GM18951 (cell line): ENCODE measurements around the gene BBS12.

Source experiments
- POLR2A ChIP-seq: IDR thresholded peaks from 4 replicates; pipeline ENCODE4 v1.6.1; 2011; ENCODE audit warnings: mild to moderate bottlenecking; ENCODE audit not compliant: insufficient read length, insufficient read depth; ENCODE audit errors: extremely low read depth
- in situ Hi-C: fragments of 300-500 bp; cut with MboI; formaldehyde crosslinking; loops from one replicate; pipeline ENCODE4 v1.12.0; 2022; ENCODE audit warnings: low sequenced_read_pairs, mixed read lengths, inconsistent platforms; ENCODE audit not compliant: unreplicated experiment

Gene BBS12

GRCh38 chr4:122764071-122764820 lies 31.7 kb downstream of the BBS12 start:
- no peak for TF ChIP-seq POLR2A
- in situ Hi-C loops: no loop called here

DNA sequence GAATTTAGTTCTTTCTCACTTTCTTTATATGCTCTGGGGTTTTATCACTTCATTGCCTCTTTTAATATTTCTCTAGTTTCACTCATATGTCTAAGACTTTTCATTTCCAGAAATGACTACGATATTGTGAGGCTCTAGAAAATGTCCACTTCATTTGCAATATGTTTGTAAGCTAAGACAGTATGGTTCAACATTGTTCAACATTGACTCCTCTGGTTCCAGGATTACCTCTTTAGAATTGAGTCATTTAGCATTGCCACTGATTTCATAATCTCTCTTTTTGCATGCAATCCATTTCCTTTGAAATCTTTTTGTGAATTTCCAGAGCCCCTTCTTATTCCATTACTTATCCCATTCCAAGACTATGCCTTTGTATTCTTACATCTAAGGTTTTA lies 32.3 kb downstream of the BBS12 start:
- in situ Hi-C loops: no loop called here
- no peak for TF ChIP-seq POLR2A

DNA sequence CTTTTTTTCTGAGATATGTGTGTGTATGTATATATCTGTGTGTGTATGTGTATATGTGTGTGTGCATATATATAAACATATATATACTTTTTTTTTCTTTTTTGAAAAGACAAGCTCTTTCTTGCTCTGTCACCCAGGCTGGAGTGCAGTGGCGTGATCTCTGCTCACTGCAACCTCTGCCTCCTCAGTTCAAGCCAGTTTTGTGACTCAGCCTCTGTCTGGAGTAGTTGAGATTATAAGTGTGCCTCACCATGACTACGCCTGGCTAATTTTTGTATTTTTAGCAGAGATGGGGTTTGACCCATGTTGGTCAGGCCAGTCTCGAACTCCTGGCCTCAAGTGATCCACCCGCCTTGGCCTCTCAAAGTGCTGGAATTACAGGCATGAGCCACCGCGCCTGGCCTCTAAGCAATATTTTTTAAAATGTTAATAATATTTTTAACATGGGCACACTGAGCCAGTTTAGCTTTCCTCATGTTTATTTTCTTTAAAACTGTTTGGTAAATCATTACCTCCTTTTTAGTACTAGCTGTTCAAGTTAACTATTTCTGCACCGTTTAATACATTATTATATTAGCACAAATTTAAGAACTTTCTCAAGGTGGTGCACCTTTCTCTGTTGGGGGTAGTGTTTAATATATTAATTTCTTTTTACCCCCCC lies 33.3 kb downstream of the BBS12 start:
- no peak for TF ChIP-seq POLR2A
- in situ Hi-C loops: no loop called here

DNA sequence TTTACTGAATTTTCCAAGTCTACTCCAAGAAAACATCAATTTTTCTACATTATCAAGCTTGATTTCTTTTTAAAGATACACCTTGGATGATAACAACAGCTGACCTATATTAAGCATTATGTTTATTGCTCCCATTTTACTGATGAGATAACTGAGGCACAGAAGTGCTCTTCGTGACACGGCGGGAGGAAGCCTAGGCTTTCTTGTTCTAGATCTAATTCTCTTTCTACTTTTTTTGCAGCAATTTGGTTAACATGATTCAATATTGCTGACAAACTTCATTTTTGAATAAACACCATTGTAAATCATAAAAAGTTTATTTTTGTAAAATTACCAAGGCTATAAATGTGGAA lies 33.8 kb downstream of the BBS12 start:
- no peak for TF ChIP-seq POLR2A
- in situ Hi-C loops: no loop called here

- no peak for TF ChIP-seq POLR2A
- in situ Hi-C loops: no loop called here
Measured at GRCh38 chr4:122766950-122767349, 34.4 kb downstream of the BBS12 start.

DNA sequence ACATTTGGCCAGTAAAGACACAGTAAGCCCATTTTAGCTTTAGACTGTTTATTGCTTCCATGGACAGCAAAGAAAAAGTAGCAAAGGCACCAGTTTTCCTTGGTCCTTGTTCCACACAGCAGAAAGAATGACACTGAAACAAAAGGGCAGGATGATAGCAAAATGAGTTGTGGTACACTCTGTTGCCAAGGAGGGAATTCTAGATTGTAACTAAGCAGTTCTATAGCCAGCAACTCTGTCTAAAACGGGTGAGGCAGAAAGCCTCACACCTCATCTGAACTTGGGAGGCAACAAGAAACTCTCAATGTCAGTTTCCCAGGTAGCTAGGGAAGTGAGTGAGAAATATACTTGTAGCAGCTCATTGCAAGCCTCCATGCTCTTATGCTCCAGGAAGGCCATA lies 39.2 kb downstream of the BBS12 start:
- in situ Hi-C loops: no loop called here
- no peak for TF ChIP-seq POLR2A

GRCh38 chr4:122772311-122772710 lies 39.8 kb downstream of the BBS12 start:
- no peak for TF ChIP-seq POLR2A
- in situ Hi-C loops: no loop called here

GRCh38 chr4:122772986-122773385 lies 40.5 kb downstream of the BBS12 start:
- in situ Hi-C loops: no loop called here
- no peak for TF ChIP-seq POLR2A

GRCh38 chr4:122775039-122775438 lies 42.5 kb downstream of the BBS12 start:
- in situ Hi-C loops: no loop called here
- no peak for TF ChIP-seq POLR2A

- no peak for TF ChIP-seq POLR2A
- in situ Hi-C loops: no loop called here
Measured at GRCh38 chr4:122775987-122776836, 43.7 kb downstream of the BBS12 start.

- in situ Hi-C loops: no loop called here
- no peak for TF ChIP-seq POLR2A
Measured at GRCh38 chr4:122776916-122777315, 44.4 kb downstream of the BBS12 start.

- in situ Hi-C loops: no loop called here
- TF ChIP-seq POLR2A: no peak
Measured at GRCh38 chr4:122777846-122778673, 45.6 kb downstream of the BBS12 start.

GRCh38 chr4:122781486-122781885 lies 49.0 kb downstream of the BBS12 start:
- in situ Hi-C loops: no loop called here
- TF ChIP-seq POLR2A: no peak
